ENCODE data around the gene SLAMF9. TPM values are rescaled to one million over a fixed set of nuclear protein-coding genes. Genes with fewer than 3 reads are reported as not detected.

Gene SLAMF9
- total and polyA plus RNA-seq, 2 experiments from 2014 or later = 0.48 TPM; not detected in 1

DNA sequence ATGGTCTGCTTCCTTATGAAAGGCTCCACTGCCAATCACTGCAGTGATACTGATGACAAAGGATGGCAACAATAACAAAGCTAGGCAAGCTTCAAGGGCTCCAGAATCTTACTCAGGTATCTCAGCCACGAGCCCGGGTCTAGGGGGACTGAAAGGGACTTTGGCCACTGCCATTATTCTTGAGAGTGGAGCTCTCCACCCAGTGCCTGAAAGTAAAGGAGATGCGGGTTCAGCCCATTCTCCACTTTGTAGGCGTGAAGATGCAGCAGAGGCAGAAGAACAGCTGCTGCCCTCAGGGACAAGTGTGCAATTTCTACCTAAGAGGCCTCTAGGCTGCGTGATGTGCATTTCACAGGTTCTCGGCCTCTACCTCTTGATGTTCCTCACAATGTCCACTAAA lies 31.4 kb upstream of the SLAMF9 start:
- no peak overlapping the region for H3K27ac ChIP-seq
- peaks cover 16% of the 10 kb centered on the region; the same call in 1 of the 2 replicates for H3K36me3 ChIP-seq (ENCODE audit: low read depth)
- H3F3A ChIP-seq (ENCODE audit: insufficient read depth) = no peaks in the 10 kb centered on the region
- H4K20me1 ChIP-seq (ENCODE audit: insufficient read depth) = no peaks in the 10 kb centered on the region
- WGBS, 2 experiments (ENCODE audit: low coverage in 1 of 2, low lambda C conversion rate in 2 of 2, missing lambda C conversion rate in 2 of 2) = 59 to 72% methylated on average over 6 of the region's 6 CpGs
- no peaks in the 10 kb centered on the region for H3K9me3 ChIP-seq (ENCODE audit: low read depth)
- H3K27me3 ChIP-seq (replicated peaks; ENCODE audit: insufficient read depth) = no peaks in the 10 kb centered on the region
- H3K4me3 ChIP-seq = no peak overlapping the region
- in situ Hi-C loops (cut with MboI) = no loop called here
- no peaks in the 10 kb centered on the region for H3K79me2 ChIP-seq (ENCODE audit: insufficient read depth)
- H3K4me1 ChIP-seq (ENCODE audit: insufficient read depth) = no peaks in the 10 kb centered on the region
- H3K4me2 ChIP-seq (ENCODE audit: unreplicated experiment) = no peak overlapping the region
- no peaks in the 10 kb centered on the region for H3K9me2 ChIP-seq (ENCODE audit: insufficient read depth)
- DNase-seq = no peak
- no peak overlapping the region for H3K9ac ChIP-seq
- TF ChIP-seq EZH2 (IDR thresholded peaks at IDR 0.05; ENCODE audit: insufficient read depth, poor library complexity, severe bottlenecking) (no peak), EZH2phosphoT487 (IDR thresholded peaks at IDR 0.05; ENCODE audit: insufficient read depth, low read depth) (no peak)
- no peak overlapping the region for H2AFZ ChIP-seq

- no peaks in the 10 kb centered on the region for H3K9me2 ChIP-seq (ENCODE audit: insufficient read depth)
- no peak overlapping the region for H3K9ac ChIP-seq
- no peak overlapping the region for H3K4me3 ChIP-seq
- no peaks in the 10 kb centered on the region for H3K79me2 ChIP-seq (ENCODE audit: insufficient read depth)
- no peaks in the 10 kb centered on the region for H4K20me1 ChIP-seq (ENCODE audit: insufficient read depth)
- no peaks in the 10 kb centered on the region for H3F3A ChIP-seq (ENCODE audit: insufficient read depth)
- DNase-seq = no peak
- H2AFZ ChIP-seq = no peak overlapping the region
- peaks cover 28% of the 10 kb centered on the region; the same call in 1 of the 2 replicates for H3K36me3 ChIP-seq (ENCODE audit: low read depth)
- no peak overlapping the region for H3K4me2 ChIP-seq (ENCODE audit: unreplicated experiment)
- WGBS, 2 experiments (ENCODE audit: low coverage in 1 of 2, low lambda C conversion rate in 2 of 2, missing lambda C conversion rate in 2 of 2) = 58 to 61% methylated on average over 5 of the region's 5 CpGs
- H3K9me3 ChIP-seq (ENCODE audit: low read depth) = no peaks in the 10 kb centered on the region
- H3K27me3 ChIP-seq (replicated peaks; ENCODE audit: insufficient read depth) = no peaks in the 10 kb centered on the region
- no peaks in the 10 kb centered on the region for H3K4me1 ChIP-seq (ENCODE audit: insufficient read depth)
- no peak overlapping the region for H3K27ac ChIP-seq
- in situ Hi-C loops (cut with MboI) = no loop called here
- TF ChIP-seq EZH2phosphoT487 (IDR thresholded peaks at IDR 0.05; ENCODE audit: insufficient read depth, low read depth) (no peak), EZH2 (IDR thresholded peaks at IDR 0.05; ENCODE audit: insufficient read depth, poor library complexity, severe bottlenecking) (no peak)
Measured at GRCh38 chr1:159983681-159984080, 29.6 kb upstream of the SLAMF9 start.

- H3K79me2 ChIP-seq (ENCODE audit: insufficient read depth) = no peaks in the 10 kb centered on the region
- no peak overlapping the region for H3K4me2 ChIP-seq (ENCODE audit: unreplicated experiment)
- no peaks in the 10 kb centered on the region for H3K4me1 ChIP-seq (ENCODE audit: insufficient read depth)
- no peak overlapping the region for H2AFZ ChIP-seq
- no peak overlapping the region for H3K4me3 ChIP-seq
- H3F3A ChIP-seq (ENCODE audit: insufficient read depth) = no peaks in the 10 kb centered on the region
- H3K9ac ChIP-seq = no peak overlapping the region
- H3K9me2 ChIP-seq (ENCODE audit: insufficient read depth) = no peaks in the 10 kb centered on the region
- no peaks in the 10 kb centered on the region for H4K20me1 ChIP-seq (ENCODE audit: insufficient read depth)
- H3K9me3 ChIP-seq (ENCODE audit: low read depth) = no peaks in the 10 kb centered on the region
- in situ Hi-C loops (cut with MboI) = no loop called here
- H3K27ac ChIP-seq = no peak overlapping the region
- H3K36me3 ChIP-seq (ENCODE audit: low read depth) = peaks cover 42% of the 10 kb centered on the region; the same call in 1 of the 2 replicates
- no peak for TF ChIP-seq EZH2phosphoT487 (IDR thresholded peaks at IDR 0.05; ENCODE audit: insufficient read depth, low read depth)
- TF ChIP-seq EZH2 (IDR thresholded peaks at IDR 0.05; ENCODE audit: insufficient read depth, poor library complexity, severe bottlenecking) = no peak
- 74 to 76% methylated on average over 6 of the region's 6 CpGs for WGBS, 2 experiments (ENCODE audit: low coverage in 1 of 2, low lambda C conversion rate in 2 of 2, missing lambda C conversion rate in 2 of 2)
- H3K27me3 ChIP-seq (replicated peaks; ENCODE audit: insufficient read depth) = no peaks in the 10 kb centered on the region
- no peak for DNase-seq
Measured at GRCh38 chr1:159982280-159982679, 28.2 kb upstream of the SLAMF9 start.

- Histone ChIP-seq H3K36me3 (ENCODE audit: low read depth) (peaks cover 43% of the 10 kb centered on the region; the same call in 1 of the 2 replicates), H4K20me1 (ENCODE audit: insufficient read depth) (no peaks in the 10 kb centered on the region), H3K27ac (no peak overlapping the region), H3K9ac (no peak overlapping the region), H3K4me3 (no peak overlapping the region), H3K27me3 (replicated peaks; ENCODE audit: insufficient read depth) (no peaks in the 10 kb centered on the region), H3K9me3 (ENCODE audit: low read depth) (no peaks in the 10 kb centered on the region), H3K4me2 (ENCODE audit: unreplicated experiment) (no peak overlapping the region), H3K9me2 (ENCODE audit: insufficient read depth) (no peaks in the 10 kb centered on the region), H3F3A (ENCODE audit: insufficient read depth) (no peaks in the 10 kb centered on the region), H3K4me1 (ENCODE audit: insufficient read depth) (no peaks in the 10 kb centered on the region), H3K79me2 (ENCODE audit: insufficient read depth) (no peaks in the 10 kb centered on the region), H2AFZ (no peak overlapping the region)
- DNase-seq = no peak
- TF ChIP-seq EZH2phosphoT487 (IDR thresholded peaks at IDR 0.05; ENCODE audit: insufficient read depth, low read depth) = no peak
- TF ChIP-seq EZH2 (IDR thresholded peaks at IDR 0.05; ENCODE audit: insufficient read depth, poor library complexity, severe bottlenecking) = no peak
- whole genome bisulfite sequencing, 2 experiments (ENCODE audit: low coverage in 1 of 2, low lambda C conversion rate in 2 of 2, missing lambda C conversion rate in 2 of 2) = 87 to 89% methylated on average over 6 of the region's 6 CpGs
- in situ Hi-C loops (cut with MboI) = no loop called here
Measured at GRCh38 chr1:159981351-159982055, 27.5 kb upstream of the SLAMF9 start.
